ENCODE measurements around the gene PSMA7.

GRCh38 chr20:62183426-62184142, 40.4 kb upstream of the PSMA7 start:
- TF ChIP-seq, protein P1, sequence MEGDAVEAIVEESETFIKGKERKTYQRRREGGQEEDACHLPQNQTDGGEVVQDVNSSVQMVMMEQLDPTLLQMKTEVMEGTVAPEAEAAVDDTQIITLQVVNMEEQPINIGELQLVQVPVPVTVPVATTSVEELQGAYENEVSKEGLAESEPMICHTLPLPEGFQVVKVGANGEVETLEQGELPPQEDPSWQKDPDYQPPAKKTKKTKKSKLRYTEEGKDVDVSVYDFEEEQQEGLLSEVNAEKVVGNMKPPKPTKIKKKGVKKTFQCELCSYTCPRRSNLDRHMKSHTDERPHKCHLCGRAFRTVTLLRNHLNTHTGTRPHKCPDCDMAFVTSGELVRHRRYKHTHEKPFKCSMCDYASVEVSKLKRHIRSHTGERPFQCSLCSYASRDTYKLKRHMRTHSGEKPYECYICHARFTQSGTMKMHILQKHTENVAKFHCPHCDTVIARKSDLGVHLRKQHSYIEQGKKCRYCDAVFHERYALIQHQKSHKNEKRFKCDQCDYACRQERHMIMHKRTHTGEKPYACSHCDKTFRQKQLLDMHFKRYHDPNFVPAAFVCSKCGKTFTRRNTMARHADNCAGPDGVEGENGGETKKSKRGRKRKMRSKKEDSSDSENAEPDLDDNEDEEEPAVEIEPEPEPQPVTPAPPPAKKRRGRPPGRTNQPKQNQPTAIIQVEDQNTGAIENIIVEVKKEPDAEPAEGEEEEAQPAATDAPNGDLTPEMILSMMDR (IDR thresholded peaks at IDR 0.05; ENCODE audit: low read depth, low read length, missing input control), result no peak
- no peak for TF ChIP-seq ATF3 (IDR thresholded peaks at IDR 0.05)
- no peak for TF ChIP-seq YY1 (IDR thresholded peaks at IDR 0.05)
- TF ChIP-seq NR2F2 (IDR thresholded peaks at IDR 0.05), result no peak
- TF ChIP-seq ZBTB33 (IDR thresholded peaks at IDR 0.05), result no peak

All from liver (tissue), 3 donors.